GM23338 (cell line): ENCODE measurements around the gene NINJ1.

Experiments
- CREB1 ChIP-seq: fragments of 250-450 bp; sonication (Bioruptor Pico); IDR thresholded peaks from 2 replicates; pipeline ENCODE4 v1.5.0; 2020; ENCODE audit warnings: low read depth, mild to moderate bottlenecking, moderate library complexity
- CTCF ChIP-seq, 2 experiments: fragments of 200-600 bp in 1 of 2; sonication (generic) in 1 of 2; conservative IDR thresholded peaks; 2 replicates each; pipeline versions ENCODE4 v1.5.1 to v1.6.1; 2016 to 2017; ENCODE audit warnings: antibody characterized with exemption in 2 of 2, low read depth in 2 of 2, mild to moderate bottlenecking in 2 of 2, moderate library complexity in 1 of 2
- ETS1 ChIP-seq: IDR thresholded peaks from 2 replicates; pipeline ENCODE4 v1.6.1; 2016; ENCODE audit warnings: antibody characterized with exemption
- EZH2 ChIP-seq: fragments of 200-600 bp; sonication (generic); IDR thresholded peaks from one replicate; pipeline ENCODE4 v1.8.0; 2017; ENCODE audit warnings: antibody characterized with exemption, mild to moderate bottlenecking, low read depth; ENCODE audit not compliant: unreplicated experiment
- EZH2phosphoT487 ChIP-seq: fragments of 200-600 bp; sonication (generic); IDR thresholded peaks from one replicate; pipeline ENCODE4 v1.8.1; 2018; ENCODE audit warnings: antibody characterized with exemption; ENCODE audit not compliant: unreplicated experiment
- JUNB ChIP-seq: IDR thresholded peaks from one replicate; pipeline ENCODE4 v1.6.1; 2016; ENCODE audit warnings: antibody characterized with exemption; ENCODE audit not compliant: unreplicated experiment
- POLR2AphosphoS5 ChIP-seq: IDR thresholded peaks from 2 replicates; pipeline ENCODE4 v1.6.1; 2016; ENCODE audit warnings: antibody characterized with exemption, low read depth
- REST ChIP-seq: IDR thresholded peaks from one replicate; pipeline ENCODE4 v1.6.1; 2018; ENCODE audit warnings: antibody characterized with exemption; ENCODE audit not compliant: unreplicated experiment
- STAT1 ChIP-seq: IDR thresholded peaks from one replicate; pipeline ENCODE4 v1.6.1; 2016; ENCODE audit warnings: antibody characterized with exemption; ENCODE audit not compliant: unreplicated experiment
- ZNF114 ChIP-seq: fragments of 250-450 bp; sonication (Bioruptor Pico); IDR thresholded peaks from 2 replicates; pipeline ENCODE4 v1.5.0; 2020; ENCODE audit warnings: mild to moderate bottlenecking, moderate library complexity

- TF ChIP-seq POLR2AphosphoS5 (no peak), CTCF (conservative IDR thresholded peaks at IDR 0.05; ENCODE audit: low read depth in 2 of 2) (no peak), EZH2 (no peak), CREB1 (CRISPR knock-in tag) (no peak), REST (no peak), EZH2phosphoT487 (no peak), ETS1 (no peak), STAT1 (no peak), JUNB (no peak), ZNF114 (no peak)
Observed at GRCh38 chr9:93115486-93116071, 18.5 kb downstream of the NINJ1 start.
